Breast epithelium (tissue), 3 donors: ENCODE data around the gene KHDC4.

ENCODE experiments used
- POLR2A ChIP-seq: fragments of 450-650 bp; IDR thresholded peaks from one replicate; pipeline ENCODE4 v1.6.1; 2016; ENCODE audit warnings: antibody characterized with exemption, mild to moderate bottlenecking, moderate library complexity
- POLR2AphosphoS5 ChIP-seq, 3 donors: sonication (generic); formaldehyde crosslinking; IDR thresholded peaks; one replicate each; pipeline ENCODE4 v1.6.1; 2017; ENCODE audit warnings: antibody characterized with exemption in 3 of 3
- TF ChIP-seq, protein P1 (sequence below), 3 donors: fragments of 450-650 bp; IDR thresholded peaks; one replicate each; pipeline ENCODE4 v1.5.1; 2016 to 2017; ENCODE audit warnings: antibody characterized with exemption in 3 of 3, mild to moderate bottlenecking in 3 of 3, moderate library complexity in 3 of 3

DNA sequence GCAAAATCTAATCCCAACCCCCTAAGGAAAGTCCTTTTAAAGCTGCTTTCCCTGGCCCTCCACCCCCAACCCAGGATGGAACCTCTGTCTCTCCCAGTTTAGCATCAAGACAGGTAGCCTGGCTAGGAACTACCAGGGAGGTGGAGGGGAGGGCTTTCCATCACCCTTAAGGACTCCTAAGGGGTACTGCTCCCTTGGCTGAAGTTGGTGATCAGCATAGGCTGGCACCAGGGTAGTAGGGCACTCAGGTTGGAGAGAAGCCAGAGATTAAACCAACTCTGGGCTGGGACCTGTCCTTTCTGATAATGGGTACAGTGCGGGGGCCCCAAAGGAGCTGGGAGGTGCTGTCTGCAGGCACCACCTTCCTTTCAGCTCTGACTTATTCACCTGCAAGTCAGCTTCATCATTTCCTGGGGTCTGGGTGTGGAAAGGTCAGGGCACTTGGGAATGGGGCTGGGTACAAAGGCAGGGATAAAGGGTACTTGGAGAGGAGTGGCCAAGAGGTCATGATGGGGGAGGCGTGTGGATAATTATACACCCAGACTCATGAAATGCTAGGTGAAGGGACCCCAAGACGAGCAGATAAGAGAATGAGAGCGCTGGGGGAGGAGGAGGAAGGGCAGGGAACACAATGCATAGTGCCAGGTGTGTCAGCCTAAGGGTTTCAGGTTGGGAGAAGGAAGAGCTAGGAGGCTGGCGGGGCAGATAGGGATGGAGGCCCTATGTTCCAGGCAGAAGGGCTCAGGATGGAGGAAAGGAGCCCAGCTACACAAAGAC lies 42.9 kb upstream of the KHDC4 start:
- TF ChIP-seq, protein P1, sequence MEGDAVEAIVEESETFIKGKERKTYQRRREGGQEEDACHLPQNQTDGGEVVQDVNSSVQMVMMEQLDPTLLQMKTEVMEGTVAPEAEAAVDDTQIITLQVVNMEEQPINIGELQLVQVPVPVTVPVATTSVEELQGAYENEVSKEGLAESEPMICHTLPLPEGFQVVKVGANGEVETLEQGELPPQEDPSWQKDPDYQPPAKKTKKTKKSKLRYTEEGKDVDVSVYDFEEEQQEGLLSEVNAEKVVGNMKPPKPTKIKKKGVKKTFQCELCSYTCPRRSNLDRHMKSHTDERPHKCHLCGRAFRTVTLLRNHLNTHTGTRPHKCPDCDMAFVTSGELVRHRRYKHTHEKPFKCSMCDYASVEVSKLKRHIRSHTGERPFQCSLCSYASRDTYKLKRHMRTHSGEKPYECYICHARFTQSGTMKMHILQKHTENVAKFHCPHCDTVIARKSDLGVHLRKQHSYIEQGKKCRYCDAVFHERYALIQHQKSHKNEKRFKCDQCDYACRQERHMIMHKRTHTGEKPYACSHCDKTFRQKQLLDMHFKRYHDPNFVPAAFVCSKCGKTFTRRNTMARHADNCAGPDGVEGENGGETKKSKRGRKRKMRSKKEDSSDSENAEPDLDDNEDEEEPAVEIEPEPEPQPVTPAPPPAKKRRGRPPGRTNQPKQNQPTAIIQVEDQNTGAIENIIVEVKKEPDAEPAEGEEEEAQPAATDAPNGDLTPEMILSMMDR (IDR thresholded peaks at IDR 0.05), result no peak
- TF ChIP-seq POLR2A (no peak), POLR2AphosphoS5 (IDR thresholded peaks at IDR 0.05) (no peak)
